ENCODE data around the gene AP3B2.
A peak's percentile ranks its signal among the peaks of the same experiment; 100 is the strongest.

DNA sequence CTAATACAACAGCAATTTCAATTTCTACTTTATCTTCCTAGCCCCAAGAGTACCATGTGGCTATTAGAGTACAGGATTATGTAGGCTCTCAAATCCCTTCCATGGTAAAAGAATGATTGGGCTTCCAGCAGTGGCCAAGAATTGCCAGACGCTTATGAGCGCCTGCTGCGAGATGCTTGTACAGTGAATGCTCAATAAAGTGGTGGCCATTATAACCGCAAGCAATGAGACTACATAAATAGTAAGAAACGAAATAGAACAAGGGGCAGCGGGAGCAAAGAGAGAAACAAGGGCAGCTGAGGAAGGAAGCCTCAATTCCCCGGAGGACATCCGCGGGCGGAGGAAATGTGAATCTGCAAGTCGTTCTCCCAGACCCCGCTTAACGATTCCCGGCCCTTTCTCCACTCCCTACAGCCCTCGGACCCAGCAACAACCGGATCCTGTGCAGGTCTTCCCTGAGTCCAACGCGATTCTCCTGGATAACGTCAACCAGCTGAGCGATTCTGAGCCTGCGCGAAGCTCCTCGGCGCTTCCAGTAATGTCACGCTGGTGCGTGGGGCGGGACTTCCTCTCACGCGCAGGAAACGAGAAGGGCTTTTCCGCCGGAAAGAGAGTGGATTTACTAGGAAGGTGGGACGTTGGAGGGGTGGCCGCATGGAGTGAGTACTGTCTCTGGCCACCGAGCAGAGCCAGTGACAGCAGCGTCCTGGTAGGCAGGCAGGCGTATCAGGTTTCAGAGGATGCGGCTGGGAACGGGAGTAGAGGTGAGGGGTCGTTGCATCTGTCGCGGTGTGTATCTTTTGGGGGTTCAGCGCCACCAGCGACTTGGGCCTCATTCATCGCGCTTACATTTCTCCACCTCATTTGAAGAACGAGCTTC lies 40.5 kb upstream of the AP3B2 start:
- TF ChIP-seq CTCF (IDR thresholded peaks at IDR 0.05) (peak in 1 of 4 experiments; percentile 8), POLR2A (IDR thresholded peaks at IDR 0.05) (peak; percentile 61 to 71)
